Activated gamma-delta T cell treated with Interleukin-2 at 50 U/mL for 16 hours (primary cell): ENCODE data around the gene PAN2.
"Not testable (repeated sequence)": the region's sequence is repeated elsewhere in the genome, so short reads cannot be mapped to it uniquely, and the experiment has no call there.

ENCODE experiments used
- DNase-seq: peaks from one replicate; pipeline ENCODE4 v3.0.0-alpha.2; 2020

PAN2 gene

GRCh38 chr12:56307221-56307965, 26.4 kb downstream of the PAN2 start:
- no peak for DNase-seq

DNA sequence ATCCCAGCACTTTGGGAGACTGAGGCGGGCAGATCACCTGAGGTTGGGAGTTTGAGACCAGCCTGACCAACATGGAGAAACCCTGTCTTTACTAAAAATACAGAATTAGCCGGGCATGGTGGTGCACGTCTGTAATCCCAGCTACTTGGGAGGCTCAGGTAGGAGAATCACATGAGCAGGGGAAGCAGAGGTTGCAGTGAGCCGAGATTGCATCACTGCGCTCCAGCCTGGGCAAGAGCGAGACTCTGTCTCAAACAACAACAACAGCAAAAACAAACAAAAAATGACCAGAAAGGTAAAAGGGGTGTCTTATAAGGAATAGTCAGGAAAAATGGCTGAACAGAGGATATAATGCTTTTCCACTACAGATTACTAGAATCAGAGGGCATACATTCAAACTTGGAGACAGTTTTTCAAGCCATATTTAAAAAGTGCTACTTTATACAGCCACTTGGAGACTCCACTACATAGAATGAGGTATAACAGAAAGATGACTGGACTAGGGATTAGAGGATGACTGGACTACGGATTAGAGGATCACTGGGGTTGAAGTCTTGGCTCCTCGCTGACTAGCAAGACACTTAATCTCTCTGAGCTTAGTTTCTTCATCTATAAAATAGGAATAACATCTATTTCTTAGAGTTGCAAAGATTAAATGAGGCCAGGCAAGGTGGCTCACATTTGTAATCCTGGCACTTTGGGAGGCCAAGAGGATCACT, 28.8 kb downstream of the PAN2 start:
- DNase-seq = no peak

- no peak for DNase-seq
These were observed 29.5 kb downstream of the PAN2 start for GRCh38 chr12:56304276-56304675.

GRCh38 chr12:56300644-56301464, 32.9 kb downstream of the PAN2 start:
- no peak for DNase-seq

DNA sequence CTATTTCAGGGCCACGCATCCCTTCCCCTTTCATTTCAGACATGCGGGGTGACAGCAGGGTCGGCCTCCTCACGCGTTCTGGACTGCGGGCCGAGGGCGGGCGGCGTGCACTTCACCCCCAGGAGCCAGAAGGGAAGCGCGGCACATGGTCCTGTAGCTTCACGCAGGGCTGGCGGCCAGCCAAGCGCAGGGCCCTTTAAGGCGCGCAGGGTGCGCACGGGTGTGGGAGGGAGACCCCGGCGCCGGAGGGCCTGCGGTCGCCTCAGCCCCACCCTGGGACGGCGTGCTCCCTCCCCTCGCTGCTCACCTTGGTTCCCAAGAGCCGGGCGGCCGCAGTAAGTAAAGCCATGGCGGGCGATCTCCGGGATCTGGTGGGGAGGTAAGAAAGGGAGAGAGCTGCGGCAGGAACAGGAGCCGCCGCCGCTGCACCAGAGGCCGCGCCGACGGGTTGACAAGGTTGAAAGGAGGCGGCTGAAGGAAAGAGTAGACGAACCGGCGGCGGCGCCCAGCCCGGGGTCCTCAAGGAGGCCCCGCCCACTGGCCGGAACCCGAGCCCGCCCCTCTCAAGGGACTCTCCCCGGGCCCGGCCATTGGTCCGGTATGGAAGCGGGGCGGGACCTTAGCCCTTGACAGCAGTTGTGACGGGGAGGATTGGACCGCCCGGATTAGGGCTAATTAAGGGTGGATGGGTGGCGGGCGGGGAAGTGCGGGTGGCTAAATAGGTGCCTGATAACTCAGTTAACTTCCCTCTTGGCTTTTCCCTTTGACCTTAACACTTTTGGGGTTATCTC, 33.8 kb downstream of the PAN2 start, which contains the start of gene CS:
Gene CS (minus strand): TSS at position 478 of the 791 bp plus-strand sequence. CDS start 129 bp downstream, at position 349.
- peak; percentile 99 for DNase-seq

GRCh38 chr12:56299308-56299852, 34.4 kb downstream of the PAN2 start:
- DNase-seq = no peak

DNA sequence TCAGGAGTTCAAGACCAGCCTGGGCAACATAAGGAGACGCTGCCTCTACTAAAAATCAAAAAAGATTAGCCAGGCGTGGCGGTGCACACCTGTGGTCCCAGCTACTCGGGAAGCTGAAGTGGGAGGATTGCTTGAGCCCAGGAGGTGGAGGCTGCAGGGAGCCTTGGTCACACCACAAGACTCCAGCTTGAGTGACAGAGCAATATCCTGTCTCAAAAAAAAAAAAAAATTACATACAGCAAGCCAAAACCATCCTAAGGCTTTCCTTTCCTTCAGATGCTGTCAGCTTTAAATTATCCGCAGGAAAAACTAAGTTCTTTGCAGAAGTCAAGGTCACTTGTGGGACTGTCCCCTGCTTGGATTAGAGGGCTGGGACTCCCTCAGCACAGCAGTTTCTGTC, 35.0 kb downstream of the PAN2 start:
- no peak for DNase-seq

DNA sequence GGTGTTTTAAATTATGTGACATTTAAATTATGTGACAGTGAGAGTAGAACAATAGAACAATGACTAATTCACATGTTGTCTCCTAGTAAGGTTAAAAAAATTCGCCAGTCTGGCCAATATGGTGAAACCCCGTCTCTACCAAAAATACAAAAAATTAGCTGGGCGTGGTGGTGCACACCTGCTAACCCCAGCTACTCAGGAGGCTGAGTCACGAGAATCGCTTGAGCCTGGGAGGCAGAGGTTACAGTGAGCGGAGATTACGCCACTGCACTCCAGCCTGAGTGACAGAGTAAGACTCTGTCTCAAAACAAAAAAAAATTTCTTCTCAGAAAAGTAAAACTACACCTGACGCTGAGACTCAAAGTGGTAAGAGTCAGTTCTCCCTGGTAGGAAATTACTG, 36.4 kb downstream of the PAN2 start:
- no peak for DNase-seq

GRCh38 chr12:56296295-56296694, 37.5 kb downstream of the PAN2 start:
- no peak for DNase-seq

DNA sequence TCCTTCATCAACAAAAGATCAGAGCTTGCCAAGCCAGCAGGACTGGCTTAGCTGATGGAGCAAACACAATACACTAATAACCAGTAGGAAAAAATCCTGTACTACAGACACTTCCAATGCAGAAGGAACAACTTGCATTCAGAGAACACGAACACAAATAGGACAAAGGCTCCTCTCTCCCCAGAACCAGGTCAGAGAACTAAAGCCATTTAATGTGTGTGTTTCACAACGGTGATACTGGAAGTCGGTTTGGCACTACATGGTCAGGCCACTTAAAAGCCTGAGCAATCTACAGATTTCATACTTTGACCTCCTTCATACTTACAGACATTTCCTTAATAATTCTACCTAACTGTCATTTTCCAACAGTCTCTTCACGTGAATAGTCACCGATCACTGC, 40.0 kb downstream of the PAN2 start:
- no peak for DNase-seq

DNA sequence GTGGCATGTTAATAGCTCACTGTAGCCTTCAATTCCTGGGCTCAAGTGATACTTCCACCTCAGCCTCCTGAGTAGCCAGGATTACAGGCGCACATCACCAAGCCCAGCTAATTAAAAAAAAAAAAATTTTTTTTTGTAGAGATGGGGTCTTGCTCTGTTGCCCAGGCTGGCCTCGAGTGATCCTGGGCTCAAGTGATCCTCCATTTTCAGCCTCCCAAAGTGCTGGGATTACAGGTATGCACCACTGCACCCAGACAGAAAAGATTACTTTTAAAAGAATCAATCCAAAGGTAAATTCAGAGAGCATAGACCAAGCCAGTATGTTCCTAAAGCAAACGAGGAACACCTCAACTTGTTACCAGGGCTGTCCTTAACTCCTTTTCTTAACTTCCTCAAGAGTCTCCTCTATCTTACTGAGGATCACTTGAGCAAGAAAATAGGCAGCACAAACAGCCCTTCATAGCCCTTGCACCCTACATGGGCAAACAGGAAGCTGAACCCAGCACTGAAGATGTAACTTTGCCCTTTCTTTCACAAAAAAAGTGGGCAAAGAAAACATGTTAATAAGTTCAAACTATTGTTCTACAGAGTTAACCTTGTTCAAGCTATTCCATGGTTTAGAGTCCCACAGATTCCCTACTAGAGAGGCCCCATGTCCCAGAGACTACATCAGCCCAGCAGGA, 45.0 kb downstream of the PAN2 start:
- DNase-seq = no peak

DNA sequence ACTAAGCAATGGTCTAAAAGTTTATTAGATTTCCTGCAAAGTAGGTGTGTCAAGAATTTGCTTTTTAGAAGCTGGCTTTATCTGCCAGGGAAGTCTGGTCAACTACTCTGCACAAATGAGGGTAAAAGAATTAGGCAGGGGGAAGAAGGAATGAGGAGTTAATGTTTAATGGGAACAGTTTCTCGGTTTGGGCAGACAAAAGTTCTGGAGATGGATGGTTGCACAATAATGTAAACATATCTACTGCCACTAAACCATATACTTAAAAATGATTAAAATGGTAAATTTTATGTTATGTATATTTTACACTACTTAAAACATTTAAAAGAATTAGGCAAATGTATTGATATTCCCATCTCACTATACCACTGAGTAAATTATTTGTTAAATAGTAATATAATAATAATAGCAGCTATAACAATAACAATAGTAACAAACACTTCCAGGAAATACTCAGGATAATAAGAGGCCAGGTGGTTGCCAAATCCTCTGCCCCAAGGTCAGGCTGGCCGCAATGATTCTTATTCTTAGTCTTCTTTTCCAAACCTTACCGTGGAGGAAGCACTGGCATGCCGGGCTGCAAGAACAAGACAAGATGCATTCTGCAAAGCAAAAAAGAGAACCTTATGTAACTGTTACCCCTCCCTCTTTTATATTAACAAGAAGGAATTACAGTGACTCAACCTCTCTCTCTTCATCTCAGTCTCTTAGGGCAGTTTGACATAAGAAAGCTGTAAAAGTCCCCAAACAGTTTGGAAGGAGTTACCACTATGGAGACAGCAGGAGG, 47.6 kb downstream of the PAN2 start:
- DNase-seq = no peak

- DNase-seq = not testable (repeated sequence)
These were observed 49.5 kb downstream of the PAN2 start for GRCh38 chr12:56284263-56284662.

GRCh38 chr12:56282579-56282978, 51.2 kb downstream of the PAN2 start:
- DNase-seq = no peak

GRCh38 chr12:56282030-56282429, 51.8 kb downstream of the PAN2 start:
- DNase-seq = no peak

- no peak for DNase-seq
These were observed 53.0 kb downstream of the PAN2 start for GRCh38 chr12:56280849-56281248.

DNA sequence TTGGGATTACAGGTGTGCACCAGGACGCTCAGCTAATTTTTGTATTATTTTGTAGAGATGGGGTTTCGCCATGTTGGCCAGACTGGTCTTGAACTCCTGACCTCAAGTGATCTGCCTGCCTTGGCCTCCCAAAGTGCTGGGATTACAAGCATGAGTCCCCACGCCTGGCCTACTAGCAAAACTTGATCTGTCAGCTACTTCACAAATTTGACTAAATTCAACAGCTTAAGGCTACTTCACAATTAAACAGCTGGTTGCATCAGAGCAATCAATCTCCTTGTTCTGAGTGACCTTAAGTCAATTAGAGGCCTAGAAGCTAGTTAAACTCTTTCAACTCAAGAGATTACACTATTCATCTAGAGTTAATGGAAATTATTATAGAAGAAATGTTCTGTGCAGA, 54.9 kb downstream of the PAN2 start:
- DNase-seq = no peak

GRCh38 chr12:56274299-56274698, 59.5 kb downstream of the PAN2 start:
- no peak for DNase-seq

DNA sequence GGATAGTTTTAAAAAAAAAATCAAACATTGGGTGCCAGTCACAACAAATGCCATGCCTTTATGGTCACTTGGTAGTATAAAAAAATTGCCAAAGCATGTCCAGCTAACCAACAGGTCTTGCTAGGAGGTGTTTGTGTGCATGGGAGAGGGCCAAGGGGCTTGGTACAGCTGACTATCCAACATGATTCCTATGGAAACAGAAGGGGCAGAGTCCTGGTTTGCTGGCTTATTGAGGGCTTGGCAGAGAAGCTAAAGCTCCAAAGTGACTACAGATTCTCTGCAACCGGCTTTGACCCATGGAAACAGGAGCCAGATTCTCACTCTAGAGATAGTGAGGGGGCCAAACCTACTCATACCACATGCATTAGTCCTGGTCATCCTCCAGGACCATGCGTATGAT, 61.3 kb downstream of the PAN2 start:
- not testable (repeated sequence) for DNase-seq

DNA sequence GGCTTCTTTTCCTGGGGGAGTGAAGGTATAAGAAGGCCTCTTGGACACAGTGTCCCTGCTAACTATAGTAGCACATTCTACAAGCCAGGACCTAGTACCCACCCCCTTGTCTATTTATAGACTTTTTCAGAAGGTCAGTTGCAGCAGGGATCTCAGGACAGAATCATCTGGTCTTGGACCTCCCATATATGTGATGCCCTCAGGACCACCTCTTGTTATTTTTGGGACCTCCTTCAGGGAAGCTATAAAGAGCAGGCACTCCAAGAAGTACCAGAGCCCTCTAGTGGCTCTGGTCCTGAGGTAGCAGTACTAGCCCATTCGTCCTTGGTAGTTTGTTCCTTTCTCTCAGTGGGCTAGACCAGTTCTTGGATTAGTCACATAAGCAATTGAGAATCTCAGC, 62.8 kb downstream of the PAN2 start:
- no peak for DNase-seq
